Neural progenitor cell (in vitro differentiated cells): Measurements from ENCODE around the gene CEP131.

ENCODE experiments used
- CTCF ChIP-seq: fragments of 200-600 bp; sonication (generic); IDR thresholded peaks from 2 replicates; pipeline ENCODE4 v1.5.1; 2017; ENCODE audit warnings: antibody characterized with exemption, mild to moderate bottlenecking
- EZH2phosphoT487 ChIP-seq: fragments of 200-600 bp; sonication (generic); IDR thresholded peaks from 2 replicates; pipeline ENCODE4 v1.6.1; 2017; ENCODE audit warnings: antibody characterized with exemption

- TF ChIP-seq CTCF (no peak), EZH2phosphoT487 (no peak)
Measured at GRCh38 chr17:81182596-81182995, 40.2 kb downstream of the CEP131 start.
